NCI-H1417 treated with DMSO at 0.1 percent for 48 hours (cell line): ENCODE results near the gene TSACC.
"Not testable (repeated sequence)": the region's sequence is repeated elsewhere in the genome, so short reads cannot be mapped to it uniquely, and the experiment has no call there.

ENCODE experiments used
- DNase-seq: peaks from one replicate; lab custom pipeline; 2025; lab: John Stamatoyannopoulos, UW

The TSACC gene

GRCh38 chr1:156338180-156338976, at the start of gene TSACC, which contains the start of gene CCT3:
Gene TSACC (plus strand): TSS chr1:156338526. CDS start chr1:156339758, 1,232 bp downstream.
Gene CCT3 (minus strand): TSS chr1:156338292. CDS start chr1:156338184, 108 bp downstream.
- DNase-seq = peak; percentile 99

DNA sequence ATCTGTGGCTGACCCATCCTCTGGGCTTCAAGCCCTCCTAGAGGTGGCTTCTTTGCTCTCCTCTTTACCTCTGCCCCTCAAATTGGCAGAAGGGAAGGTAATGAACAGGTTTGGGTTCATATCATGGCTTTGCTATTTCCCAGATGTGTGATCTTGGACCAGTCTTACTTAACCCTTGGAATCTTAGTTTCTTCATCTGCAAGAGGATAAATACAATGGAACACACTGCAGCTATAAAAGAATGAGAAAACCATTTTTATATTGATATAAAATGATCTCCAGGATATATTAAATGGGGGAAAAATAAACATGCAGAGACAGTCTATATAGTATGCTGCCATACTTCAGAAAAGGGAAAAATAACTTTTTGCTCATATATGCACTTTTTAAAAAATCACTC, 48.5 kb upstream of the TSACC start:
- DNase-seq = no peak

DNA sequence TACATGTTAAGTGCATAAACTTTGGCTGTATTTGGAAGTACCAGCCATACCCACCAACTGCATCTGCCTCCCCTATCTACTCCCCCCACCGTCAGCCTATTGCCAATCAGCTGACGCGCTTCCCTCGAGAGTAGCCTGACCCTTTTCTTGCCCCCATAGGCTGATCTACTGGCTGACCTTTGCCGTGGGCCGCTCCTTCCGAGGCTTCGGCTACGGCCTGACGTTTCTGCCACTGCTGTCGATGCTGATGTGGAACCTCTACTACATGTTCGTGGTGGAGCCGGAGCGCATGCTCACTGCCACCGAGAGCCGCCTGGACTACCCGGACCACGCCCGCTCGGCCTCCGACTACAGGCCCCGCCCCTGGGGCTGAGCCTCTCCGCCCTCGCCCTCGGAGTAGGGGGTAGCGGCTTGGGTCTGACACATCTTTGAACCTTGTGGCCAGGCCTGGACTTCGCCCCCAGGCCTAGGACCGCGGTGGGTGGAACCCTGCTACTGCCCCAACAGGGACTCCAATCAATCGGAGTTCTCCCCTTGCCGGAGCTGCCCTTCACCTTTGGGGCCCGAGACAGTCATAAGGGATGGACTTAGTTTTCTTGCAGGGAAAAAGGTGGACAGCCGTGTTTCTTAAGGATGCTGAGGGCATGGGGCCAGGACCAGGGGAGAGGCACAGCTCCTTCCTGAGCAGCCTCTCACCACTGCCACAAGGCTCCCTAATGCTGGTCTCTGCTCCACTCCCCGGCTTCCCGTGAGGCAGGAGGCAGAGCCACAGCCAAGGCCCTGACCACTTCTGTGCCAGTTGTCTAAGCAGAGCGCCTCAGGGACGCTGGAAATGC, 46.9 kb upstream of the TSACC start:
- no peak for DNase-seq

- no peak for DNase-seq
These were observed 45.3 kb upstream of the TSACC start for GRCh38 chr1:156293098-156293434.

GRCh38 chr1:156293895-156294294, 44.4 kb upstream of the TSACC start:
- DNase-seq = no peak

- DNase-seq = no peak
These were observed 42.9 kb upstream of the TSACC start, which contains the start of gene GLMP for GRCh38 chr1:156295391-156295947. Gene GLMP (minus strand): TSS chr1:156295679. CDS start chr1:156295645, 34 bp downstream.

DNA sequence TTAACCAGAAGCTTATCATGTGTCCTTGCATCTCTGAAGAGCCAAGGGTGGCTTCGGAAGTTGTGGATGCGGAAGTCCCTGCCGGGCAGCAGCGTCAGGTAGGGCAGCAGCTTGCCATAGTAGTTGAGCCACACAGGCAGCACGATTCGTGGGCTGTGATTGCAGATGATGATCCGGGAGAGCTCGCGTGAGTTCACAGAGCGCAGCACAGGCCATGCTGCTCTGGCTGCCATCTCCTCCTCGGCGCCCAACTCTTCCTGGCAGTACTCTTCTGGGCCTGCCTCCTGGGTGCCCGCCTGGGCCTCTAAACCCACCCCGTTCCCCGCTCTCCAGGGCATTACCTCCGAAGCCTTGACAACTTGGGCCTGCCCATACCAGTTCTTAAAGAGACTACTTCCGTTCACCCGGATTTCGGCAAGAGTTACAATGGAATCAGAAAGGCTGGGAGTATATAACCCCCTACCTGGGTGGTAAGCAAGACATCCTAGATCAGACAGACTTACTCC, 39.4 kb upstream of the TSACC start, which contains the start of gene VHLL:
VHLL (minus strand) TSS at position 456 of the 506 bp plus-strand sequence; CDS start at position 338, 118 bp downstream.
- DNase-seq = no peak

DNA sequence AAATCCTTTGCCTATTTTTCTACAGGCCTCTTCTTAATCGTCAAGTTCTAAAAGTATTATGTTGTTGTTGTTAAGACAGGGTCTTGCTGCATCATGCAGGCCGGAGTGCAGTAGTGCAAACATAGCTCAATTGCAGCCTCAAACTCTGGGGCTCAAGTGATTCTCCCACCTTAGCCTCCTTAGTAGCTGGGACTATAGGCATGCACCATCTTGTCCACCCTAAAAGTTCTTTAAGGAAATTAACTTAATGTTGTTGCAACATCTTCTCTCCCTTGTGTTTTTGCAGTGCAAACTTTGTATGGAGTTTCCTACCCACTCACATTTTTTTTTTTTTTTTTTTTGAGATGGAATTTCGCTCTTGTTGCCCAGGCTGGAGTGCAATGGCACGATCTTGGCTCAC, 35.1 kb upstream of the TSACC start:
- DNase-seq = no peak

DNA sequence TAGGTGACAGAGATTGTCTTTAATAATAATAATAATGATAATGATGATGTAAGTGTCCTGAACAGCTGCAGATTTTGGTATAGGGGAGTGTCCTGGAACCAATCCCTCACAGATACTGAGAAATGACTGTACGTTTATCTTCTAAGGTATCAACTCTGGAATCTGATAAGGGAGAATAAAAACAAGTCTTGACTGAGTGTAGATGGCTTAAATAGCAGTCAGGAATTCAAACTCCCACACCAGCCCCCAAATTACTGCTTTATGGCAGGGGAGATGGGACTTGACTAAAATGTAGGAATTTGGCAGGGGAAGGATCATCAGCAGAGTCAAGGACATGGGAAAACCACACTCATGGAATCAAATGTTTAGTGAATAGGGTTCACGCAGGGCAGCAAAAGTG, 33.1 kb upstream of the TSACC start:
- DNase-seq = no peak

DNA sequence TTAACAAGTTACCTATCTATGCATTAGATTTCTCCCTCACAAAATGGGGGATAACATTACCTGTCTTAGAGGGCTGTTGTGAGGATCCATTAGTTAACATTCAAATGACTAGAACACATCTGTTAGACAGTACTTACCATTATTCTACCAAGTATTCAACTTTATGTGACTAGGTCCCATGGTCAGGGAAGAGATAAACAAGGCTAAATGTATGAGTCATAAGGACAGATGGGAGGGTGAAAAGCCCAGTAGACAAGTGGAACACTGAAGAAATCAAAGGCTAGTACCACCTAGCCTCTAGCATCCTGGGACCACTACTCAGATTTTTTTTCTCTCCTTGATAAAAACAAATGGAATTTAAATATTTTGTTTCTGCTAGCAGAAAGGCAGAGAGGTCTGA, 30.2 kb upstream of the TSACC start:
- no peak for DNase-seq

- DNase-seq = no peak
These were observed 27.4 kb upstream of the TSACC start for GRCh38 chr1:156310962-156311361.

GRCh38 chr1:156316909-156317308, 21.4 kb upstream of the TSACC start:
- no peak for DNase-seq

DNA sequence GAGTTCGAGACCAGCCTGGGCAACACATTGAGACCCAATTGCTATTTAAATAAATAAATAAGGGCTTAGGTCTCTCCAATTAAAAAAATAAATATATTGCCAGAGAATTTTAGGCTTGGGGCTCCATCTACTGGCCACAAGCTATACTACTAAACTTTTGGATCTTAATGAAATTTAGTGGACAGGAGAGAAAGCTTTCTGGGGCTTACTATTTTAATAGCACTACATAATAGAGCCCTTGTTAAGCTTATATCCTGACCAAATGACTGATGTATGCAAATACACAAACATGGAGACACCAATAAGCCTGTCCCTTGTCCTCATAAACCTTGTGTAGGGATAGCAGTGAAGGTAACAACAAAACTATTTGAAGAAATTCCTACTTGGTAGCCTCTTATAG, 18.7 kb upstream of the TSACC start:
- no peak for DNase-seq

DNA sequence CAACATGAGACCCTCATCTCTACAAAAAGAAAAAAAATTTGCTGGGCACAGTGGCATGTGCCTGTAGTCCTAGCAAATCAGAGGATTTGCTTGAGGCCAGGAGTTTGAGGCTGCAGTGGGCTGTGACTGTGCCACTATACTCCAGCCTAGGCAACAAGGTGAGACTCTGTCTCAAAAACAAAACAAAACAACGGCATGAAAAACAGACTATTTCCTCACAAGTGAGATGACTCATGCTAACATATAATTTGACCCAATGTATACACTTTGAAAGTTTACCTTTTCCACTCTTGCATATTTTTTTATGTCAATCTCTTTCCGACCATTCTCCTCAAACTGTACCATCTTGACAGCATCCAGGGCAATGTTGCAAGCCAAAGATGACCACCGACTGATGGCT, 17.8 kb upstream of the TSACC start:
- no peak for DNase-seq

DNA sequence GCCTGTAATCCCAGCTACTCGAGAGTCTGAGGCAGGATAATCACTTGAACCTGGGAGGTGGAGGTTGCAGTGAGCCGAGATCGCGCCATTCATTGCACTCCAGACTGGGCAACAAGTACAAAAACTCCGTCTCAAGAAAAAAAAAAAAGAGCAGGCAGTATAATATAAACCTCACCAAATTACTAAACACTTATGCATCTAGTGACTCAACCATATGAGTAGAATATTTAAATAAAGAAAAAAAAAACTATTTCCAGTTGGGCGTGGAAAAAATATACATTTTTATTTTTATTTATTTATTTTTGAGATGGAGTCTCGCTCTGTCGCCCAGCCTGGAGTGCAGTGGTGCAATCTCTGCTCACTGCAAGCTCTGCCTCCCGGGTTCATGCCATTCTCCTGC, 15.1 kb upstream of the TSACC start:
- DNase-seq = not testable (repeated sequence)

GRCh38 chr1:156336242-156336641, 2.1 kb upstream of the TSACC start:
- DNase-seq = no peak

DNA sequence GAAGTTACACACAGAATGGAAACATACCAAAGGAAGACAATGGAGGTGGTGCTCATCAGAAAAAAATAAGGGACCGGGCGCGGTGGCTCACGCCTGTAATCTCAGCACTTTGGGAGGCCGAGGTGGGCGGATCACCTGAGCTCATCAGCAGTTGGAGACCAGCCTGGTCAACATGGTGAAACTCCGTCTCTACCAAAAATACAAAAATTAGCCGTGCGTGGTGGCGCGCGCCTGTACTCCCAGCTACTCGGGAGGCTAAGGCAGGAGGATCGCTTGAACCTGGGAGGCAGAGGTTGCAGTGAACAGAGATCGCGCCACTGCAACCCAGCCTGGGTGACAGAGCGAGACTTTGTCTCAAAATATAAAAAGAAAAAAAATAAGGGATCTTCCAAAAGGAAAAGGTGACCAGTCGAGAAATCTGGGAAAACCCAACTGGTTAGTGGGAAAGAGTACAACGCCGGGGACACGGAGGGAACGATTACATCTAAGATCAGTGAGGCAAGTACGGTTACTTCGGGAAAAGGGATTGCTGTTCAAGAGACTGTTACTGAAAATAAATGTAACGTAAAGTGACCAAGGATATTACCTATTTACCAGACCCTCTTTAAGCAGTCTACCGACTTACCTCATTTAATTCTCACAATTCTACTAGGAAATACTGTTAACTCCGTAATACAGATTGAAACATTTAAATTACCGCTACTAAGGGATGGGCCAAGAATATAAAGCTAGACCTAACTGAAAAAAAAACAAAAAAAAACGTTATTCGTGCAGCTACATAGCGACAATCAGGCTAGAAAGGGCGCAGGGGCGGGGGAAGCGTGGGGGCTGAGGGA, 1.1 kb upstream of the TSACC start:
- no peak for DNase-seq

- DNase-seq = no peak
These were observed 492 bp upstream of the TSACC start for GRCh38 chr1:156337888-156338179.

- no peak for DNase-seq
These were observed 4.0 kb downstream of the TSACC start for GRCh38 chr1:156342166-156342955.

- DNase-seq = no peak
These were observed 6.1 kb downstream of the TSACC start for GRCh38 chr1:156344409-156344808.

GRCh38 chr1:156346035-156346434, 7.7 kb downstream of the TSACC start:
- DNase-seq = not testable (repeated sequence)
